GM12865 (cell line): Measurements from ENCODE around the gene TFR2.

Experiments used
- DNase-seq: peaks from one replicate; pipeline ENCODE4 v3.0.0; 2010; ENCODE audit warnings: low read depth
- H3K4me3 ChIP-seq: 2 replicates; pipeline ENCODE4 v1.5.1; 2011; ENCODE audit warnings: mild to moderate bottlenecking, low read depth, low read length, control low read depth
- TF ChIP-seq, protein P1 (sequence below): IDR thresholded peaks from 2 replicates; pipeline ENCODE4 v1.5.1; 2011; ENCODE audit warnings: low read length, control low read depth, low read depth, inconsistent platforms; ENCODE audit not compliant: insufficient read depth; ENCODE audit errors: missing control alignments

The TFR2 gene

DNA sequence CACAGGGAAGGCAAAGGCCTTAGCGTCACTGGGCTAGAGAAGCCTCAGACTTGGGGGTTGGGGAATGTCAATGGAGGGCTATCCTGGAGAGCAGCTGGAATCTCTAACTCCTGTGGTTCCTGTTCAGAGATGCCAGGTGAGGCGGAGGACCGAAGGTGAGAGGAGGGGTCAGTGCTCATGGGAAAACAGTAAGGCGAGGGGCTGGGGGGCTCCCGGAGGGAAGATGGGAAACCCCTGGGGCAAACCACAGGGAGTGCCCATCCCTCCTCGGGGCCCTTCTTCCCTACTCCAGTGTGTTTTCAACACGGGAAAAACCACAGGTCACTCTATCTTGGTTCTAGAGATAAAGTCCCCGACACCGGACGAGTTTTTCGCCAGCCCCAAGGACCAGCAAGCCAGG lies 58.7 kb downstream of the TFR2 start:
- no peak overlapping the region for H3K4me3 ChIP-seq
- no peak for DNase-seq
- TF ChIP-seq, protein P1, sequence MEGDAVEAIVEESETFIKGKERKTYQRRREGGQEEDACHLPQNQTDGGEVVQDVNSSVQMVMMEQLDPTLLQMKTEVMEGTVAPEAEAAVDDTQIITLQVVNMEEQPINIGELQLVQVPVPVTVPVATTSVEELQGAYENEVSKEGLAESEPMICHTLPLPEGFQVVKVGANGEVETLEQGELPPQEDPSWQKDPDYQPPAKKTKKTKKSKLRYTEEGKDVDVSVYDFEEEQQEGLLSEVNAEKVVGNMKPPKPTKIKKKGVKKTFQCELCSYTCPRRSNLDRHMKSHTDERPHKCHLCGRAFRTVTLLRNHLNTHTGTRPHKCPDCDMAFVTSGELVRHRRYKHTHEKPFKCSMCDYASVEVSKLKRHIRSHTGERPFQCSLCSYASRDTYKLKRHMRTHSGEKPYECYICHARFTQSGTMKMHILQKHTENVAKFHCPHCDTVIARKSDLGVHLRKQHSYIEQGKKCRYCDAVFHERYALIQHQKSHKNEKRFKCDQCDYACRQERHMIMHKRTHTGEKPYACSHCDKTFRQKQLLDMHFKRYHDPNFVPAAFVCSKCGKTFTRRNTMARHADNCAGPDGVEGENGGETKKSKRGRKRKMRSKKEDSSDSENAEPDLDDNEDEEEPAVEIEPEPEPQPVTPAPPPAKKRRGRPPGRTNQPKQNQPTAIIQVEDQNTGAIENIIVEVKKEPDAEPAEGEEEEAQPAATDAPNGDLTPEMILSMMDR: no peak

DNA sequence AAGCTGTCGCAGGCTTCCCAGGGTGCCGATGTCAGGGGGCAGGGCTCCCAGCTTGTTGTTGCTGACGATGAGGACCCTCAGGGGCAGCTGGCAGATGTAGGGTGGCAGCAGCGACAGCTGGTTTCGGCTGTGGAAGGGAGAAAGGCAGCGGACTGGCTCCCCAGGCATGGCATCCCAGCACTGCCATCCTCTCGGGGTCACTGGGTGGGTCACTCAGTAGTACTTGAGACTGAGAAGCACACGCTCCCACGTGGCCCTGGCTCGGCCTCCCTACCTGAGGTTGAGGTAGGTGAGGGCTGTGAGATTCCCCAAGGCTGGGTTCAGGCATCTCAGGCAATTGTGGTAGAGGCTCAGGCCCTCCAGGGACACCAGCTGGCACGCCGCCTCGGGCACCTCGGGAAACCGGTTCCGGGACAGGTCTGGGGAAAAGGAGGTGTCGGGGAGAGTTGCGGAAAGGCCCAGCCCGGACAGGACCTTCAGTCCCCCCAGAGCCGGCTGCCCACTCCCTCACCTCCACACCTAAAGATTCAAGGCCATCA lies 59.2 kb downstream of the TFR2 start:
- H3K4me3 ChIP-seq: no peak overlapping the region
- TF ChIP-seq, protein P1: no peak
- no peak for DNase-seq

DNA sequence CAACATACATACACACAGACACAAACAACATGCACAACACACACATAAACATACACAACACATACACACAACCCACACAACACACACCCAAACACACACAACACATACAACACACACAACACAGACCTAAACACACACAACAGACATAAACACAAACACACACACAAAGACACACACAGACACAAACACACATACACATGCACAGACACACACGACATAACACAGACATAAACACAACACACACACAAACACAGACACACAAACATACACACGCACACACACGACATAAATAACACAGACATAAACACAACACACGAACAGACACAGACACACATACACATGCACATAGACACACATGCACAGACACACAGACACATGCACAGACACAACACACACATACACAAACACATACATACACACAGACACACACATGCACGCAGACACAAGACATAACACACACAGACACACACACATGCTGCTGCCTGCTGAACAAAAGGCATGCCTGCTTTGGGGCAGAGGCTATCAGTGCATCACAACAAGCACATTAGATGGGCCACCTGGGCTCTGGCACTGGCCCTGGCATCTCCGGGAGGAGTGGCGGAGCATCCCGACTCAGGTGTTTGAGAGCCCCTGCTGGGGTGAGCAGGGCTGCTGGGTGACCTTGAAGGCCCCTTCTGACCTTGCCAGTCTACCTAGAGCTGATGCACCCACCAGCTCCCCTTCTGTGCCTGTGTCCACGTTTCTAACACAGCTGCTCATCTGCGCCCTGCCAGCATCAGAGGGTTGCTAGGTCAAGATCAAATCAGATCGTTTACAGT lies 60.7 kb downstream of the TFR2 start:
- no peak for DNase-seq
- TF ChIP-seq, protein P1: no peak

DNA sequence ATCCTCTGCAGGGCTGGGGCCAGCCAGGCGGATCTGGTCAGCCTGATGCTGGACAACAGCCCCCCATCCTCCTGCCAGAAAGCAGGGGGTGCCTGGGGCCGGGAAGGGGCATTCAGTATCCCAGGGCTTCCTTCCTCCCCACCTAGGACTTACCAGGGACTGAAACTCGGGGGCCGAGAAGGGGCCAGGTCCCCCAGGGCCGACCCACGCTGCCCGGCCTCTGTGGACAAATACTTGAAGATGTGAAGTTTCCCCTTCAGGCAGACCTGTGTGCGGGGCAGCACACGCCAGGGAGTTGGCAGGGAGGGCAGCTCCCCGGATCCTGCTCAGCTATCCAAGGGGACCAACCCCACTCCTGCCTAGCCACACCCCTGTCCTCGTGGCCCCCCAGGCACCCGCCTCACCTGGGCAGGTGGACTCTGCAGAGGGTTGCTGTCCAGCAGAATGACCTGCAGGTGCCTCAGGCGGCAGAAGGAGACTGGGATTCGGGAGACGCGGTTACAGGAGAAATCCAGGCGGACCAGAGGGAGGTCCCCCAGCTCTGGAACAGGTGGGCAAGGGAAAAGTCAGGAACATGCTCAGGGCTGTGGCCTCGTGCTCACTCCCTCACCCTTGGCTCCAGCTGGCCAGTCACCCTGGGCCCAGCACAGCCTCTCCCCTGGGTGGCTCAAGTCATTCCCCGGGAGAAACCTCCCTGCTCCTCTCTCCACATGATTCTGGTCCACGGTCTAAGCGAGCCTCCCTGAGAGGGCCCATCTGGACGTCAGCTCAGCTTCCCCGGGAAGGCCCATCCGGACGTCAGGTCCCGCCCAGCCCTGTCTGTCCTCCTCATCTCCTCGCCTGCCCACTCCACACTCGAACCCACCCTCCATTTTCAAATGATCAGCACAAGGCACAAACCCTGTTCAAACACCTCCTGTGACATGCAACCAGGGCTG lies 62.8 kb downstream of the TFR2 start:
- TF ChIP-seq, protein P1: no peak

More for the DNA sequence above, 60.7 kb downstream of the TFR2 start:
- H3K4me3 ChIP-seq: no peak overlapping the region

DNA sequence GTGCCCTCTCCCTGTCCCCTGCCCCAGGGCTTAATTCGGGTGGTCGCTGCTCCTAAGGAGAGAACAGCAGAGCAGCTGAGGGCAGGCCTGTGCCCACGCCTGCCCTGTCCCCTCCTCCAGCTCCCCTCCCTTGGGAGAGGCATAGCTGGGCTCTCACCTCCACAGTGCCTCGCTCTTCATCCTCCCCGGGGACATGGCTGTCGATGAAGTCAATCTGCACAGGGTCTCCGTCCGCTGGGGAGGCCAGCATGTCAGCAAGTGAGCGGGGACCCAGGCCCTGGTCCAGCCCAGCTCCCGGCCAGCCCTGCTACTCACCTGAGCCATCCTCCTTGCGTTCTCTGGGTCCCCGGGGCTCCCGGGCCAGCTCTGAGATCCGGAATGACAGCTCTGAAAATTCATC lies 63.8 kb downstream of the TFR2 start:
- TF ChIP-seq, protein P1: no peak
- no peak overlapping the region for H3K4me3 ChIP-seq
- DNase-seq: no peak

More for the DNA sequence above, 62.8 kb downstream of the TFR2 start:
- DNase-seq: no peak
- no peak overlapping the region for H3K4me3 ChIP-seq

DNA sequence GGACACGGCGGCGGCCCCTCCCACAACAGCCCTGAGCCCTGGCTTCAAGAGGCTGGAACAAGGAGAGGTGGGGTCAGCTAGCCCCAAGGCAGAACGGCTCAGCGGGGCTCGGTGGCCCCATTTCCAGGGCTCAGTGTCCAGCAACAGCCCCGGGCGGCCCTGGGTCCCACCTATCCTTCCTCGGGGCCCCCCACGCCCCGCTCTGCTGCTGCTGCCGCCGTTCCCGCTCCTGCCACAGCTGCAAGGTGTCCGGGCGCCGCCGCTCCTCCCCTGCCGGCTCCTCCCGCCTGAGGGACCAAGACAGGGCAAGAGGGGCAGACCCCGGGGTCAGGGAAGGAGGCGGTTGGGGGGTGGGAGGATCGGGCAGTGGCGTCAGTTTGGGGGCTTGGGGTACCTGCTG lies 64.2 kb downstream of the TFR2 start:
- TF ChIP-seq, protein P1: no peak
- H3K4me3 ChIP-seq: no peak overlapping the region
- no peak for DNase-seq
